PC-9 (cell line): Measurements from ENCODE around the gene CPA4.

Source experiments
- CTCF ChIP-seq: fragments of 200-600 bp; sonication (generic); conservative IDR thresholded peaks from 2 replicates; pipeline ENCODE4 v1.6.1; 2017; ENCODE audit warnings: mixed run types, antibody characterized with exemption, mild to moderate bottlenecking, moderate library complexity
- EZH2 ChIP-seq: fragments of 200-600 bp; sonication (generic); IDR thresholded peaks from 2 replicates; pipeline ENCODE4 v1.8.0; 2017; ENCODE audit warnings: antibody characterized with exemption, low read depth

- TF ChIP-seq CTCF (no peak), EZH2 (no peak)
Measured at GRCh38 chr7:130281260-130281659, 11.7 kb upstream of the CPA4 start.
